Measurements from ENCODE around the gene NFIX.
"Not testable (repeated sequence)": the region's sequence is repeated elsewhere in the genome, so short reads cannot be mapped to it uniquely, and the experiment has no call there.

The NFIX gene

DNA sequence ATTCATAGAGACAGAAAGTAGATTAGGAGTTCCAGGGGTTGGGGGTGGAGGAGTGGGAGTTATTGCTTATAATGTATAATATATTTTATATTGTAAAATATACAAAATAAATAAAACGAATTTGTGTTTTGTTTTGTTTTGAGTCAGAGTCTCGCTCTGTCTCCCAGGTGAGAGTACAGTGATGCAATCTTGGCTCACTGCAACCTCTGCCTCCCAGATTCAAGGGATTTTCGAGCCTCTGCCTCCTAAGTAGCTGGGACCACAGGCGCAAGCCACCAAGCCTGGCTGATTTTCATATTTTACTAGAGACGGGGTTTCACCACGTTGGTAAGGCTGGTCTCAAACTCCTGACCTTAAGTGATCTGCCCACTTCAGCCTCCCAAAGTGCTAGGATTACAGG is 35.8 kb upstream of the NFIX start:
- no peak for DNase-seq

DNA sequence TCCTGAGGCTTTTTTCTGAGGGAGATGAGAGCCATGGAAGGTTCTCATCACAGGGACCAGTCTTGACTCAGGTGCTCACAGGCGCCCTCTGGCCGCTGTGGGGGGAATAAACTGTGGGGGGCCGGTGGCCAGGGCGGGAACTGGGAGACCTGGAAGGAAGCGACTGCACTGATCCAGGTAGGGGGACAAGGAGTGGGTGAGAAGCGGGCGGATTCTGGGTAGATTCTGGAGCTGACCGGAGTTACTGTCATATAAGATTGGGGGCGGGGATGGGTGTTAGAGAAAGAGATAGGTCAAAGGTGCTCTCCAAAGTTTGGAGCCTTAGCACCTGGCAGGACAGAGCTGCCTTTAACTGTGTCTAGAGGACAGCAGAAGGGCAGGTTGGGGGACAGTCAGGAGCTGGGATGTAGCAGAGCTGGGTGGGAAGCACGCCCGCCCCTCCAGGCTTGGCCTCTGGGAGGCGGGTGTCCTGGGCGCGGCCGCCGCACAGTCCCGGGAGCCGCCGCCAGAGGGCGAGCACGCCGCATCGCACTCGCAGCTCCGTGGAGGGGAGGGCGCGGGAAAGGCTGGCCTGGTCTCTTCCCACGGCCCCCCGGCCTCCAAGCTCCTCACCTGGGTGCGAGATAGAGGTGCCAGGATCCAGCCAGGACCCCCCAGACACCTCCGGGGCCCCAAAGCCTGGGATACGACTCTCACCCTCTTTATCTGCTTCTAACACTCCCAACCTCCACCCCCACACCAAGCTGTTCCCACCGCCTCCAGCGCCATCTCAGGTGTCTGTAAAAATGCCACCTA is 30.1 kb upstream of the NFIX start:
- DNase-seq, result peak; percentile 83

DNA sequence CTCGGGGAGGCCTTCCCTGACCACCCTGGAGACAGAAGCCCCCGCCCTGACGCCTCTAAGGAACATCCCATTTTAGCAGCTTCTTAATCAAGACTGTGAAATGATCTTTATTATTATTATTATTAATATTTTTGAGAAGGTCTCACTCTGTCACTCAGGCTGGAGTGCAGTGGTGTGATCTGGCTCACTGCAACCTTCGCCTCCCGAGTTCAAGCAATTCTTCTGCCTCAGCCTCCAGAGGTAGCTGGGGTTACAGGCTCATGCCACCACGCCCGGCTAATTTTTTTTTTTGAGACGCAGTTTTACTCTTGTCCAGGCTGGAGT is 29.5 kb upstream of the NFIX start:
- no peak for DNase-seq

DNA sequence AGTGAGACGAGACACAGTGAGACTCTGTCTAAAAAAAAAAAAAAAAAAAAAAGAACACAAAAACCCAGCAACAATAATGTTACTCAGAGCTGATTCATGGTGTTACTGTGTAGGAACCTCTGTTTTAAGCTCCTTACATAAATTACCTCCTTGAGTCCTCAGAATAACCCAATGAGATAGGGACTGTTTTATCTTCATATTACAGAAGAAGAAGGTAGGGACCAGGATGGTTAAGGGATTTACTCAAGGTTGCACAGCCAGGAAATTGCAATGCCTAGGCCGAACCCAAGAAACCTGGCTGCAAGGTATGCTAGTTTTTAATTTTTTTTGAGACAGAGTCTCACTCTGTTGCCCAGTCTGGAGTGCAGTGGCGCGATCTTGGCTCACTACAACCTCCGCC is 27.4 kb upstream of the NFIX start:
- DNase-seq, result no peak

DNA sequence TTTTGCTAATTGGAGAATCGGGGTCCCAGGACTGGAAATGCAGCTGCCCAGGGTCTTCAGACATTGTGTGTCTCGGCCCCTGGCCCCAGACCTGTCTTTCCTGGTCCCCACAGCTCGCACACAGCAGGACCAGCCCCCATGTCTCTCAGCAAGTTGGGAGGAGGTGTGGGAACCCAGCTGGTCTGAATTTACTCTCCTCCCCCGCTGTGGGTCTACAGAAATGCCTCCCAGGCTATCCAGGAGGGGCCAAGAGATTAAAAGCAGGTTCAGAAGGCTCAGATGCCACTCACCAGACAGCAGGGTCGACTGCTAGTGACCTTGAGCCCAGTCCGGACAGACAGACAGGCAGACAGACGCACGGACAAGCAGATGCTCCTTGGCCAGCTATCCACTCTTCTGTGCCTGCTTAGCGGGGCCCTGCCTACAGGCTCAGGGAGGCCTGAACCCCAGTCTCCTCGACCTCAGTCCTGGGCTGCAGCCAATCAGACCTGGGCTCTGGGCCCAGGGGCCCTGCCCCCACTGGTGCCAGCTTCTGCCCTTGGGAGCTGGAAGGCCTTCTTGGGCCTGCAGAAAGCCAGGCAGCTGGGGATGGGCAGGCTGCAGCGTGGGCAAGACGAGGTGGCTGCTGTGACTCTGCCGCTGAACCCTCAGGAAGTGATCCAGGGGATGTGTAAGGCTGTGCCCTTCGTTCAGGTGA is 25.8 kb upstream of the NFIX start, which contains the start of gene DAND5:
Gene DAND5 (plus strand): TSS at position 285 of the 697 bp plus-strand sequence. CDS start 85 bp downstream, at position 370.
- DNase-seq, result no peak

DNA sequence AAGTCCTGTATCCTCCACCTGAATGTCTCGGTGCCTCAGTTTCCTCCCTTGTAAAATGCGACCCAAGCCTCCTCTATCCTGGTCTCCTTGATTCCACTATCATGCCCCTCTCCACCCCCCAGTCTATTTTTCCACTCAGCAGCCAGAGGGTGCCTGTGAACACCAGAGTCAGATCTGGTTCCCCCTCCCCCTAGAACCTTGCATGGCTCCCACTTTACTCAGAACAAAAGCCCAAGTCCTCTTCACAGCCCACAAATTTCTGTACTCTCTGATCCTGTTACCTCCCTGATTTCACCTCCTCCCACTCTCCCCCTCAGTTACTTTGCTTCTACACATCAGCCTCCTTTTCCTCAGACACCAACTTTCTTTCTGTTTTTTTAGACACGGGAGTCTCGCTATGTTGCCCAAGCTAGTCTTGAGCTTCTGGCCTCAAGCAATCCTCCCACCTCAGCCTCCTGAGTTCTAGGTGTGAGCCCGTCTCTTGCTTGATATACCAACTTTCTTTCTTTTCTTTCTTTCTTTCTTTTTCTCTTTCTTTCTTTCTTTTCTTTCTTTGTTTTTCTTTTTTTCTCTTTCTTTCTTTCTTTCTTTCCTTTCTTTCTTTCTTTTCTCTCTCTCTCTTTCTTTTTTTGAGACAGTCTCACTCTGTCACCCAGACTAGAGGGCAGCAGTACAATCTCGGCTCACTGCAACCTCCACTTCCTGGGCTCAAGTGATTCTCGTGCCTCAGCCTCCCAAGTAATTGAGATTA is 25.0 kb upstream of the NFIX start:
- DNase-seq, result no peak

DNA sequence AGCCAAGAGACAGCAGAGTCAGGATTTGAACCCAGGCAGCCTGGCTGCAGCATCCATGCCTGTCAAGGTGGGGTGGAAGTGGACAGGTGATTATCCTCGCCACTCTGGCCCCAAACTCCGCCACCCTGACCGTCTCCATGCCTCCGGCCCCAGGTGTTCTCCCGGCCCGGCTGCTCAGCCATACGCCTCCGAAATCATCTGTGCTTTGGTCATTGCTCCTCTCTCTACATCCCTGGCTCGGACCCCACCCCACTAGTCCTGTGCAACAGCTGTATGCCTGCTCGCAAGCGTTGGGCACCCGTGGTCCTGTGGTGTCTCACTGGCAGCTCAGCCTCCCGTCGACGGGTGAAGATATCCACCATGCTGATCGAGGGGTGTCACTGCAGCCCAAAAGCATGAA is 22.0 kb upstream of the NFIX start:
- DNase-seq, result no peak

DNA sequence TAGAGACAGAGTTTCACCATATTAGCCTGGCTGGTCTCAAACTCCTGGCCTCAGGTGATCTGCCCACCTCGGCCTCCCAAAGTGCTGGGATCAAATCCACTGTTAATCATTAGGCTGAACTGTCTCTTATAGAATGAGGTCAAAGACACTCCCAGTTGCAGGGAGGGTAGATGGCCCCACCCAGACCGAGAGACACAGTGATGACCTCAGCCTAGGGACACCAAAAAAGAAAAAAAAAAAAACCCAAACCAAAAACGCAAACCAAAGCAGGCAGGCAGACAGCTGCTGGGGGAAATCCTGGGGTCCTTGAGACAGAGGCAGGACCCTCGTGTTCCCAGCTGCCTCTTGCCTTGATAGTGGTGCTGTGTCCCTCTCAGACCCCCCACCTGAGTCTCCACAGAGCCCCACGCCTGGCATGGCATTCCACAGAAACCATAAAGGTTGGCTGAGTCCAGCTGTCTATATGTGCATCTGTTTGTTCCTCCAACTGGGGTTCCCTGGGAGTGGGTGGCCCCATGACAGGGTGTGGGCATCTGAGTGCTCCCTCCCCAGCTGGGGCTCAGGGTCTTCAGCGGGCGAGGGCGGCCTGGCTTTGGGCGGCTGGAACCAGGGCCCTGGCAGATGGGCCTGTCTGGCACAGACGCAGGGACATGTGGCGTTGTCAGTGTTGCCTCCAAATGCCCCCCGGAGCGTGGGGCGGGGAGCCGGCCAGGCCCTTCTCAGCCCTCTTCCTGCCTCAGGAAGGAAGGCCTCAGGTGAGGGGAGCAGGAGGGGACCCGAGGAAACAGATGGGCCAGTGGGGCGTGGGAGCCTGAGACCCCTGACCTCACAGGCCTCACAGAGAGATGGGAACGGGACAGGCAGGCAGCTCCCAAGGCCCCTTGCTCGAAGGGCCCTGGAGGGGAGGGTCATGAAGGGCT is 20.7 kb upstream of the NFIX start:
- no peak for DNase-seq

DNA sequence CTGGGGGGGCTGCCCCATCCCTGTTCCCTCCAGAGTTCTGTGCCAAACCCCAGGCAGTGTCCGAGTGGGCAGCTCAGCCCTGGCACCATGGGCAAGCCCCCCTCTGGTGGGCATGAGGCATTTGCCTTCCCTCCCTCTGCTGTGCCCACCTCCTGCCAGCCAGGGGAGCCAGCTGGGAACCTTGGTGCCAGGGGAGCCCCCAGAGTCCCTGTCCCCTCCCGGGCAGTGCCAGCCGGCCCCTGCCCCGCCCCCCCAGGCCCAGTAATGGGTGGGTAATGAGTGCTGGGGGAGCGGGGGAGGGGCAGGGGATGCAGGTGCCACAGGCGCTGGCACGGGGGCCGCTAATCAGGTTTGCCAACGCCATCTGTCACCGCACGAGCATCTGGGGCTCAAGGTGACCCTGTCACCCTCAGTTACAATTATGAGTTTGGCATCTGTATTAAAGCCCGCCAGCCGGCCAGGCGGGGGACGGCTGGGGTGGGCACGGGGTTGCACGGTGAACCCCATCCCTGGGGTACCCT is 20.0 kb upstream of the NFIX start:
- DNase-seq, result no peak

DNA sequence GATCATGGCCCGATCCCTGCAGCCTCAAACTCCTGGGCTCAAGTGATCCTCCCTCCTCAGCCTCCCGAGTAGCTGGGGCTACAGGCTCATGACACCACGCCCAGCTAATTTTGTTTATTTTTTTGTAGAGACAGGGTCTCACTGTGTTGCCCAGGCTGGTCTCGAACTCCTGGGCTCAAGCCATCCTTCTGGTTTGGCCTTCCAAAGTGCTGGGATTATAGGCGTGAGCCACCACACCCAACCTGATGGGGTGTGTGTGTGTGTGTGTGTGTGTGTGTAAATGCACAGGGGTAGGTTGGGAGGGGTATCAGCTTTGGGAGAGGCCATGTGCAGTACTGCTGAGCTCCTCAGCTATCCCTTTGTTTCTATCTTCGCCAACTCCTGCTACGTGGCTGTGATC is 19.2 kb upstream of the NFIX start:
- not testable (repeated sequence) for DNase-seq

DNA sequence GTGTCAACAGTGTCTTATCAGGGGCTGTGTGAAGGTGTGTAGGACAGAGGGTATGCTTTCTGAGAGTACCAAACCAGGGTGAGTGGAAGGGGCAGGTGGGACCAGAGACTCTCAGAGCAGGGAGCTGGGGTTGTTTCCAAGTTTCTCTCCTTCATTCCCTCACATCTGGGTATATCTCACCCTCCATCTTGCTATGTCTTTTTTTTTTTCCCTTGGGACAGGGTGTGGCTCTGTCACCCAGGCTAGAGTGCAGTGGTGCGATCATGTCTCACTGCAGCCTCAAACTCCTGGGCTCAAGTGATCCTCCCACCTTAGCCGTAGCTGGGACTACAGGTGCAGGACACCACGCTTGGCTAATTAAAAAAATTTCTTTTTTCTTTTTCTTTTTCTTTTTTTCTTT is 15.3 kb upstream of the NFIX start:
- DNase-seq, result no peak

DNA sequence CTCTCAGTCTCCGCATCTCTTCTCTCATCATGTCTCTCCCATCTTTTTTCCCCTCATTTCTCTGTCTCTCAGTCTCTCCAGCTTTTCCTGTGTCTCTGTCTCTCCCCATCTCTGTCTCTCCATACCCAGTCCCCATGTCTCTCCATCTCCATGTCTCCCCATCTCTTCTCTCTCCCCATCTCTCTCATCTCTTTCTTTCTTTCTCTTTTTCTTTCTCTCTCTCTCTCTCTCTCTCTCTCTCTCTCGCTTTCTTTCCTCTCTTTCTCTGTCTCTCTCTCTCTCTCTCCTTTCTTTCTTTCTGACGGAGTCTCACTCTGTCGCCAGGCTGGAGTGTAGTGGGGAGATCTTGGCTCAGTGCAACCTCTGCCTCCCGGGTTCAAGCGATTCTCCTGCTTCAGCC is 12.6 kb upstream of the NFIX start:
- DNase-seq, result no peak

DNA sequence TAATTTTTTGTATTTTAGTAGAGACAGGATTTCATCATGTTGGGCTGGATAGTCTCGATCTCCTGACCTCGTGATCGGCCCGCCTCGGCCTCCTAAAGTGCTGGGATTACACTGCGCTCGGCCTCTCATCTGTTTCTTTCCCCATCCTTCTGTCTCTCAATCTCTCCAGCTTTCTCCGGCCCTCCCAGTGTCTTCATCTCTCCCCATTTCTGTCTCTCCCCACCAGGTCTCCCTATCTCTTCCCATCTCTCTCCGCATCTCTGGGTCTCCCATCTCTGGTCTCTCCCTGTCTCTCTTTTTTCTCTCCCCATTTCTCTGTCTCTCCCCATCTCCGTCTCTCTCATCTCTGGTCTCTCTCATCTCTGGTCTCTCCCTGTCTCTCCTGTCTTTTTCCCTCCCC is 12.2 kb upstream of the NFIX start:
- DNase-seq, result no peak

DNA sequence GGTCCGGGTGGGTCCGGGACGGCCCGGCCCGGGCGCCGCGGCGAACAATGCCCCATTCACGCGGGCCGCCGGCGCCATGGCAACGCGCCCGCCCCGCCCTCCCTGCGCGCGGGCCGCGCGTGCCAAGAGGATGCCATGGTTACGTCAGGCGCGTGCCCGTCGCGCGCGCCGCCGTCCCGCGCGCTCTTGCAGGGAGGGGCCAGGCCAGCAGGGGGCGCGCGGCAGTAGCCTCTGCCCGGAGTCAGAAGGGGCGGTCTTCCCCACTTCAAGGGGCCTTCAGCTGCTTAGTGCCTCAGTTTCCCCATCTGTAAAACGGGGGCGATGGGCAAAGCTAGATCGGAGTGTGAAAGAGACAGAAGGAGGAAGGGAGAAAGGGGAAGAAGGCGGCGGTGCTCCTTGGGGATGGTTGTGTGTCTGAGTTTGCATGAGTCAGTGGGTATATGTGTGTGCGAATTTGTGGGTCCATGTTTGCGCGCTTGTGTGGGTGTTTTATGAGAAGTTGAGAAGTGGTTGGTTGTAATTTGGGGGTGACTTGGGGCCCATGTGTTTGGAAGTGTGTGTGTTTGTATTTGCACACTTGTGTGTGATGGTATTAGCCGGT is 11.6 kb upstream of the NFIX start:
- peak; percentile 86 for DNase-seq

DNA sequence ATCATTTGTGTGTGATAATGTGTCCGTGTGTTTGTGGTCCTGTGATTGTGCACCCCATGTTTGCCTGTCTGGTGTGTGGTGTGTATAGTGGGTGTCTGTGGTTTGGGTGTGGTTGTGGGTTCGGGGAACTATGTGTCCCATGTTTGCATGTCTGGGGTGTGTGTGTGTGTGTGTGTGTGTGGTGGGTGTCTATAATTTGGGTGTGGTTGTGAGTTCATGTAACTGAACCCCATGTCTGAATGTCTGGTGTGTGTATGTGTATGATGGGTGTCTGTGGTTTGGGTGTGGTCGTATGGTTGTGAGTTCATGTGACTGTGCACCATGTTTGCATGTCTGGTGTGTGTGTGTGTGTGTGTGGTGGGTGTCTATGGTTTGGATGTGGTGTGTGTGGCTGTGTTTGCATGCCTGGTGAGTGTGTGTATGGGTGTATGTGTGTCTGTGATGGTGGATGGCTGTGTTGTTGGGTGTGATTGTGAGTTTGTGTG is 11.1 kb upstream of the NFIX start:
- peak; percentile 29 for DNase-seq

DNA sequence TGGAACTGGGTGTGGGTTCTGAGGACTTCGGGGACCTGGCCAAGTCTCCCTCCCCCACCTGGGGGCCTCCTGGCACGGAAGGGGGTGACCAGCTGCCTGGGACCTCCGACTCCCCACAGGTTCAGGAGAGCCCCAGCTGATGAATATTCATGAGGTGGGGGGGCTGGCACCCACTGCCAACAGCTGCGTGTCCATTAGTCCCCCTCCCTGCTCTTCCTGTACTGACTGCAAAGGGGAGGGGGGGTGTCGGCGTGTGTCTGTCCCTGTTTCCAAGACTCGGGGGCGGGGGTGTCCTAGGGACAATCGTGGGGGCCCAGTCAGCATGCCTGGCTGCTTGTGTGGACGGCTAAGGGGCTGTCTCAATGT is 10.6 kb upstream of the NFIX start:
- no peak for DNase-seq

DNA sequence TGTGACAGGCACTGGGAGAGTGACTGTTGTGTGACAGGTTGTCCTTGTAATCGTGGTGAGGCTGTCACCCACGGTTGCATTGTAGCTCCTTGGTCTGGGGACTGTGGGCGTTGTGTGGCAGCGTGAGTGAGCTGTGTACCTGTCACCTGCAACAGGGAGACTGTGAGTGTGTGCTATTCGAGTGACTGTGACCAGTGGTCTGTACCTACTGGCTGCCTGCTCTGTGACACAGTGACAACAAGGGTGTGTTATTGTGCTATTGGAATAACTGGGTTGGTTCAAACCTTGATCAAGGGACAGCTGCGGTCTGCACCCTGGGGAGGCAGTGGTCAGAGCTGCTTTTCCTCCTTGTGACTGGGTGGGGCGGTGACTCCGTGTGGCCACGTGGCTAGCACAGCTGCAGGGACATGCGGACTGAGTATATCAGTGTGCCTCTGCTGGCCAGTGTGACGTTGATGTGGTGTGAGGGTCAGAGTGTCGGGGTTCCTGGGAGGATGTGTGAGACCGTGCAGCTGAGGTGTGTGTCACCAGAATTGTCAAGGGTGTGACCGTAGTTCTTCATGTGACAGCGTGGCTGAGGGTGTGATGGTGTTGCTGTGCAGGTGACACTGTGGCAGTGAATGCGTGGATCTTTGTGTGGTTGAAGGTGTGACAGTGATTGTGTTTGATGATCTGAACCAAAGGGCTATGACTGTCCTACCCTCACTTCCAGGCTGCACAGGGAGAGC is 10.1 kb upstream of the NFIX start:
- DNase-seq, result peak; percentile 34

DNA sequence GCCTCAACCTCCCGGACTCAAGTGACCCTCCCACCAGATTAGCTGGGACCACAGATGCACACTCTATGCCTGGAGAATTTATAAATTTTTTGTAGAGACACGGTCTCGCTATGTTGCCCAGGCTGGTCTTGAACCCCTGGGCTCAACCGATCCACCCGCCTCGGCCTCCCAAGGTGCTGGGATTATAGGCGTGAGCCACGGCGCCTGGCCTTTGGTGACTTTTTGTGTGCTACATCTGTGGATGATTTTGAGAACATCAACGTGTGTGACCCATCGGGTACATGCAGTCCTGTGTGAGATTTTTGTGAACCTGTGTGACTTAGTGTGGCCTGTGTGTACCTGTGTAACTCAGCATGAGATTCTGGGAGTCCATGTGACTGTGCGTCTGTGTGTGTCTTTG is 8.5 kb upstream of the NFIX start:
- no peak for DNase-seq

DNA sequence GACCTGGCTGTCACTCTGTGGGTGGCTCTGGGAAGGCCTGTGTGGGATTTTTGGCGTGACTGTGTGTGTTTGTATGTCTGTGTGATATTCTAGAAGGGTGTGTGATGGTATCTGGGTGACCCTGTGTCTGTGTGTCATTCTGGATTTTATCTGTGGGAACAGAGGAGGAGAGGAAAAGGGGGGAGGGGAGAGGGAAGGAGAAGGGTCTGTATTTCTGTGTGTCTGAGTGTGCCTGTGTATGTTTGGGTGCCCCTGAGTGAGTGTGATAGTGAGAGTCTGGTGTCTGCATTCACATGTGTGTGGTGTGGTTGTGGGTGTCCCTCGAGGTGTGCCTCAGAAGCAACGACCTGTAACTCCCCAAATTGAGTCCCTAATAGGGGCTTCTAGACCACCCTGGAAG is 8.1 kb upstream of the NFIX start:
- no peak for DNase-seq

DNA sequence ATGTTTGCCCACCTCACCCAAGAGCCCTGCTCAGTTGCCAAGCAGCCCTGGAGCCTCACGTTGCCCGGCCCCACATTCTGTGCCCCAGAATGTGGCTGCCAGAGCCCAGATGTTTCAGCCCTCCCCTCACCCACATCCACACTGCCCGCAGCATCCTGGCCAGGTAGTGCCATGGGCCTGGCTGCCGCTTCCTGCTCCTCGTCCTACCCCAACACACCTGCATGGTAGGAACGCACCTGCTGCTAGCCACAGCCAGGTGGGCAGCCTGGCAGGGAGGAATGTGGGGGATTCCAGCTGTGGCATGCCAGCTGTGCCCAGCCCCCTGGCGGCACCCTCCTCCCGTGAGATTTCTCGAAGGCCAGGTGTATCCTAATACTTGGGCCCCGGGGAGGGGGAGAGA is 7.5 kb upstream of the NFIX start:
- no peak for DNase-seq

DNA sequence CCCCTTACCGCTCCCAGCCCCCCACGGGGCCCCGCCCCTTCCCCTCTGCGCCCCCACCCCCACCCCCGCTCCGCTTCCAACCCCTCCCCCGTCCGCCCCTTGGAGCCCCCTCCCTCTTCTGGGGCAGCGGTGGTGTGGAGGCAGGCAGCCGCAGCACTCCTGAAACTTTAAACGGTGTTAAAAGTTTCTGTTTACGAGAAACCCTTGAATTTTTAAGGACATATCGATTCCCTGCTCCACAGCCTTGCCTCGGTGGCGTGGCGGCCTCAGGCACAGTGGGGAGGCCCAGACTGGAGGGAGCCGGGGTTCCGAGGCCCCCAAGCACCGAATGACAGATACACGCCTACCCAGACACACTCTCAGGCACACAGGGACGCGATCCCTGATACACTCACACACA is 4.8 kb upstream of the NFIX start:
- DNase-seq, result no peak
